ENCODE measurements around the gene SLC1A5.
"Not testable (repeated sequence)": the region's sequence is repeated elsewhere in the genome, so short reads cannot be mapped to it uniquely, and the experiment has no call there.

Gene SLC1A5

GRCh38 chr19:46766569-46767317 lies 21.7 kb downstream of the SLC1A5 start:
- DNase-seq, result no peak

GRCh38 chr19:46764817-46765291 lies 23.5 kb downstream of the SLC1A5 start:
- no peak for DNase-seq

GRCh38 chr19:46762245-46762890 lies 26.0 kb downstream of the SLC1A5 start:
- DNase-seq, result no peak

- no peak for DNase-seq
Measured at GRCh38 chr19:46761418-46761831, 27.0 kb downstream of the SLC1A5 start.

- DNase-seq, result not testable (repeated sequence)
Measured at GRCh38 chr19:46760897-46761296, 27.5 kb downstream of the SLC1A5 start.

- DNase-seq, result no peak
Measured at GRCh38 chr19:46760363-46760762, 28.0 kb downstream of the SLC1A5 start.

GRCh38 chr19:46759817-46760333 lies 28.5 kb downstream of the SLC1A5 start:
- no peak for DNase-seq

- DNase-seq, result no peak
Measured at GRCh38 chr19:46759206-46759605, 29.2 kb downstream of the SLC1A5 start.

- no peak for DNase-seq
Measured at GRCh38 chr19:46756544-46756888, 31.9 kb downstream of the SLC1A5 start.

GRCh38 chr19:46755853-46756543 lies 32.4 kb downstream of the SLC1A5 start:
- DNase-seq, result no peak

GRCh38 chr19:46755077-46755852 lies 33.1 kb downstream of the SLC1A5 start:
- no peak for DNase-seq

GRCh38 chr19:46753420-46754155 lies 34.8 kb downstream of the SLC1A5 start:
- DNase-seq, result peak; percentile 26

- DNase-seq, result no peak
Measured at GRCh38 chr19:46748325-46749109, 39.9 kb downstream of the SLC1A5 start.

- no peak for DNase-seq
Measured at GRCh38 chr19:46746281-46747057, 41.9 kb downstream of the SLC1A5 start, which contains the start of gene STRN4. STRN4 (minus strand) TSS chr19:46746450; CDS start chr19:46746430, 20 bp downstream.

- DNase-seq, result no peak
Measured at GRCh38 chr19:46745521-46746280, 42.7 kb downstream of the SLC1A5 start, which contains the start of gene FKRP. FKRP (plus strand) TSS chr19:46746057; CDS start chr19:46755451, 9,394 bp downstream.

GRCh38 chr19:46745030-46745429 lies 43.4 kb downstream of the SLC1A5 start:
- DNase-seq, result no peak

GRCh38 chr19:46744005-46744691 lies 44.2 kb downstream of the SLC1A5 start:
- DNase-seq, result no peak

GRCh38 chr19:46742926-46743480 lies 45.4 kb downstream of the SLC1A5 start:
- no peak for DNase-seq
